A673 (cell line): Measurements from ENCODE around the gene SPATA4.

Experiments used
- EZH2 ChIP-seq: fragments of 200-600 bp; sonication (generic); IDR thresholded peaks from 2 replicates; pipeline ENCODE4 v1.6.1; 2017; ENCODE audit warnings: borderline replicate concordance, low read depth, mild to moderate bottlenecking, mixed read lengths, antibody characterized with exemption, low read length; ENCODE audit not compliant: poor library complexity, severe bottlenecking
- TF ChIP-seq, protein P1 (sequence below): fragments of 300-800, 200-600 bp; sonication (generic); conservative IDR thresholded peaks from 2 replicates; pipeline ENCODE4 v1.5.1; 2017; ENCODE audit warnings: low read depth, mild to moderate bottlenecking, antibody characterized with exemption, low read length, moderate library complexity, mixed read lengths

DNA sequence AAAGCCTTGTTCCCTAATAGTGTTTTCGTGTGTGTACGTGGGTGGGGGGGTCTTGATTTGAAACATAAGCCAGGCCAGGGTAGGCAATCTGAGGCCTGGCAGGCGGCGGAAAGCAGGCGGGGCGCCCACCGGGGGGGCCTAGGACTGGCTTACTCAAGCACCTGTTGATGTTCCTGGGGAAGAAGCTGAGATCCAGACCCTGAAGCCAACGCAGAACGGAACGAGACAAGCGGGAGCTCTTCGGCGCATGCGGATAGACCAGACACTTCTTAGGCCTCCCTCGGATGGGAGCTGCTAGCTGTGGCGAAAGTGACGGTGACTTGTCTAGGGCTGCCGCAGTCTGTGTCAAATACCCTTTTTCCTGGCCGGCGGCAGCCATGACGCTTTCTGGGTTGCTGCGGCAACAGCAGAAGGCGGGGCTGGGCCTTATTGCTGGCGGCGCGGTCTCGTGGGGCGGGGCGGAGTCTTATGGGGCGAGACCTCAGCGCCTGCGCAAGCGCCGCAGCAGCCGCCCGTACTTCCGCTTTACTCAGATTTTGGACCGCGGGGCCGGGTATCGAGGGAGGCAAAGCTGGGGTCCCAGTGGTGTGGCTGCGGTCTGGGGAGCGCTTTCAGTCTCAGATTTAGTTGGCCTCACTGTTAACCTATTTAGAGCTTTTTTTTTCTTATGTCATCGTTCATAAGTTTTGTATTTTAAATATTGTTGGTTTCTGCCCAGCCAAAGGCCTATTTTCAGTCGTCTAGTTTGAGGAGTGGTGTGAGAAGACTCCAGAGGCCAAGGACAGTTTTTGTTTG is at the start of gene SPATA4:
- TF ChIP-seq, protein P1, sequence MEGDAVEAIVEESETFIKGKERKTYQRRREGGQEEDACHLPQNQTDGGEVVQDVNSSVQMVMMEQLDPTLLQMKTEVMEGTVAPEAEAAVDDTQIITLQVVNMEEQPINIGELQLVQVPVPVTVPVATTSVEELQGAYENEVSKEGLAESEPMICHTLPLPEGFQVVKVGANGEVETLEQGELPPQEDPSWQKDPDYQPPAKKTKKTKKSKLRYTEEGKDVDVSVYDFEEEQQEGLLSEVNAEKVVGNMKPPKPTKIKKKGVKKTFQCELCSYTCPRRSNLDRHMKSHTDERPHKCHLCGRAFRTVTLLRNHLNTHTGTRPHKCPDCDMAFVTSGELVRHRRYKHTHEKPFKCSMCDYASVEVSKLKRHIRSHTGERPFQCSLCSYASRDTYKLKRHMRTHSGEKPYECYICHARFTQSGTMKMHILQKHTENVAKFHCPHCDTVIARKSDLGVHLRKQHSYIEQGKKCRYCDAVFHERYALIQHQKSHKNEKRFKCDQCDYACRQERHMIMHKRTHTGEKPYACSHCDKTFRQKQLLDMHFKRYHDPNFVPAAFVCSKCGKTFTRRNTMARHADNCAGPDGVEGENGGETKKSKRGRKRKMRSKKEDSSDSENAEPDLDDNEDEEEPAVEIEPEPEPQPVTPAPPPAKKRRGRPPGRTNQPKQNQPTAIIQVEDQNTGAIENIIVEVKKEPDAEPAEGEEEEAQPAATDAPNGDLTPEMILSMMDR = no peak
- TF ChIP-seq EZH2 = no peak
